CD4-positive, alpha-beta T cell treated with Interleukin-12 subunit alpha and Interleukin-12 subunit beta, for 1 hour (primary cell): ENCODE data around the gene FOXN3.
"Not testable (repeated sequence)": the region's sequence is repeated elsewhere in the genome, so short reads cannot be mapped to it uniquely, and the experiment has no call there.

Experiments
- DNase-seq: peaks from one replicate; pipeline ENCODE4 v3.0.0-alpha.2; 2020

Gene FOXN3

GRCh38 chr14:89217891-89218290 lies 199.1 kb downstream of the FOXN3 start:
- DNase-seq = no peak

- no peak for DNase-seq
These were observed 201.5 kb downstream of the FOXN3 start for GRCh38 chr14:89215531-89215930.

GRCh38 chr14:89215114-89215513 lies 201.9 kb downstream of the FOXN3 start:
- no peak for DNase-seq

- no peak for DNase-seq
These were observed 202.6 kb downstream of the FOXN3 start for GRCh38 chr14:89214221-89214965.

- DNase-seq = no peak
These were observed 204.4 kb downstream of the FOXN3 start for GRCh38 chr14:89212386-89213235.

- no peak for DNase-seq
These were observed 207.5 kb downstream of the FOXN3 start for GRCh38 chr14:89209558-89209957.

- DNase-seq = no peak
These were observed 209.1 kb downstream of the FOXN3 start for GRCh38 chr14:89207925-89208328.

GRCh38 chr14:89206389-89207031 lies 210.5 kb downstream of the FOXN3 start:
- no peak for DNase-seq

- no peak for DNase-seq
These were observed 211.8 kb downstream of the FOXN3 start for GRCh38 chr14:89205137-89205740.

- DNase-seq = no peak
These were observed 214.4 kb downstream of the FOXN3 start for GRCh38 chr14:89202413-89203190.

GRCh38 chr14:89201645-89202044 lies 215.4 kb downstream of the FOXN3 start:
- DNase-seq = no peak

GRCh38 chr14:89199357-89199756 lies 217.7 kb downstream of the FOXN3 start:
- not testable (repeated sequence) for DNase-seq

GRCh38 chr14:89198544-89199329 lies 218.3 kb downstream of the FOXN3 start:
- no peak for DNase-seq

- no peak for DNase-seq
These were observed 219.4 kb downstream of the FOXN3 start for GRCh38 chr14:89197623-89198022.

- no peak for DNase-seq
These were observed 220.5 kb downstream of the FOXN3 start for GRCh38 chr14:89196545-89196944.

- no peak for DNase-seq
These were observed 222.7 kb downstream of the FOXN3 start for GRCh38 chr14:89194376-89194775.

- no peak for DNase-seq
These were observed 226.1 kb downstream of the FOXN3 start for GRCh38 chr14:89190765-89191513.

GRCh38 chr14:89188492-89188891 lies 228.5 kb downstream of the FOXN3 start:
- no peak for DNase-seq

- no peak for DNase-seq
These were observed 229.5 kb downstream of the FOXN3 start for GRCh38 chr14:89187501-89187900.

GRCh38 chr14:89186856-89187376 lies 230.1 kb downstream of the FOXN3 start:
- no peak for DNase-seq
